Stimulated activated CD8-positive, alpha-beta memory T cell treated with anti-CD3 and anti-CD28 coated beads, Interleukin-4, amount 100 ng/mL, for 24 hours (primary cell): ENCODE results near the gene ENPP5.
"Not testable (repeated sequence)": the region's sequence is repeated elsewhere in the genome, so short reads cannot be mapped to it uniquely, and the experiment has no call there.

Source experiments
- DNase-seq: peaks from one replicate; pipeline ENCODE4 v3.0.0-alpha.2; 2020; ENCODE audit warnings: low read depth

The ENPP5 gene

DNA sequence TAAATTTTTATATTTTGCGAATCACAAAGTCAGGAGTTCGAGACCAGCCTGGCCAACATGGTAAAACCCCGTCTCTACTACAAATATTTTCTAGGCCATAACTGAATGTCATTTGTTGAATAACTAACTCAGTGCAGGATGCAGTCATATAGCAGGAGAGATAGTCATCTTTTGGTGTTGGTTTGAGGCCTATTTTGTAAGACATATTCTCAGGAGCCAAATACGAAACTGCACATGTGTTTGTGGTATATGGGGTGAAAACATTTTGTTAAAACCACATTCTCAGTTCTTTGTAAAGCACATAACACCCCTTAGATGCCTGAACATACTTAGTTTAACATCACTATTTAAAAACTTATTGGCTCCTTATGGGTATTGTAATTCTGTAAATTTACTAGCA is 4.7 kb upstream of the ENPP5 start:
- peak; percentile 4 for DNase-seq

GRCh38 chr6:46174904-46175303 is 4.1 kb upstream of the ENPP5 start:
- no peak for DNase-seq

DNA sequence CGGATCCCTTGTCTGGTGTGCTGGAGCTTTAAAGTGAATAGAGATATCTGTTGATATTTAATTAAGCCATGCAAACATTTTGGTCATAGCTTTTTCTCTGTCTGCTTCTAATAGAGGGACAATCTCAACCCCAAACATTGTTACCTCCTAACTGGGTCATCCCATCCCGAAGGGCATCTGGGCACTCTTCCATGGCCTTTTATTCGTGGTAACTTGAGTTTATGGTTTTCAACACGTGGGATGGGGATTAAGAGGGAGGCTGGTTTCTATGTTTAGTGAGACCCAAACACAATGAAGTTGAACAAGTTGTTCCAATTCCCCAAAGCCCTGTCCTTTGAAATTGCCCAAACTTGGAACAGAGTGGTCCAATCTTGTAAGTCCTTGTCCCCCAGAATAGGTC is 1.4 kb upstream of the ENPP5 start:
- no peak for DNase-seq

DNA sequence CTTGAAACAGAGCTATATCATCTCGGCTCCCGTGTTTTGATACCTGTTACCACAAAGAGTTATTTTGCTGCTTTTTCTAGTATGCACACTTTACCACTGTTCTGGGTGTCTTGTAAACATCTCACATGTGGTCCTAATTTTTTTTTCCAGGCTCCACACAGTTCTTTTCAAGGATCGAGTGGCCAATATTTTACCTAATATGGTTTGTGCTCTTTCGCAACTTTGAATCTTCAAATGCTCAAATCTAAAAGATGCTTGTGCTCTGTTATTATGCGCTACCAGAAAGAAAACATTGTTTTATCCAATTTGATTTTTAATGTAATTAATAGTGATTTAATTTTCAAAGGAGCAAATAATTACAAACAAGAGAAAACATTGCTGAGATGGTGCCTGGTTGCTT is 10.7 kb downstream of the ENPP5 start:
- DNase-seq, result no peak

DNA sequence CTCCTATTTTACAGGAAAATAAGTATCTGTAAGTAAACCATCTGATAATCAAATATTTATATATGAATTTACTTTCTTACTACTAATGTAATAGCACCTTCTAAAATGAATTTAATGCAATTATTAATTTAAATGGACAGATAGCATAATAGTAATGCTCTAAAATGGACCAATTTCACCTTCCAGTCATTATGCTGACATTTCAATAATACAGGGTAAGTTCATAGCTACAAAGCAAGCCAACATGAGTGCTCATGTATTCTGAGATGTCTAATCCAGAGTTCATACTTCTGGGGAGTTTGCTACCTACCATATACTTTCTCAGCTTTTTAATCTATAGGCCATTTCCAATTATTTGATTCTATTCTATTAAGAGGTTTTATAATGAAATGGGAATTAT is 11.6 kb downstream of the ENPP5 start:
- DNase-seq, result no peak

- no peak for DNase-seq
These were observed 14.1 kb downstream of the ENPP5 start for GRCh38 chr6:46156701-46157100.

DNA sequence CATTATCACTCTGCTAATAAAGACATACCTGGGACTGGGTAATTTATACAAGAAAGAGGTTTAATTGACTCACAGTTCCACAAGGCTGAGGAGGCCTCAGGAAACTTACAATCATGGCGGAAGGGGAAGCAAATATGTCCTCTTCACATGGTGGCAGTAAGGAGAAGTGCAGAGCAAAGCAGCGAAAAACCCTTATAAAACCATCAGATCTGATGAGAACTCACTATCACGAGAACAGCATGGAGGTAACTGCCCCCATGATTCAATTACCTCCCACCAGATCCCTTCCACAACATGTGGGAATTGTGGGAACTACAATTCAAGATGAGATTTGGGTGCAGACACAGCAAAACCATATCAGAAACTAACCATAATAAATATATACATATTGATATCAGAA is 21.7 kb downstream of the ENPP5 start:
- not testable (repeated sequence) for DNase-seq

- DNase-seq, result no peak
These were observed 26.5 kb downstream of the ENPP5 start for GRCh38 chr6:46144270-46144669.

GRCh38 chr6:46138281-46138680 is 32.5 kb downstream of the ENPP5 start:
- DNase-seq, result no peak

DNA sequence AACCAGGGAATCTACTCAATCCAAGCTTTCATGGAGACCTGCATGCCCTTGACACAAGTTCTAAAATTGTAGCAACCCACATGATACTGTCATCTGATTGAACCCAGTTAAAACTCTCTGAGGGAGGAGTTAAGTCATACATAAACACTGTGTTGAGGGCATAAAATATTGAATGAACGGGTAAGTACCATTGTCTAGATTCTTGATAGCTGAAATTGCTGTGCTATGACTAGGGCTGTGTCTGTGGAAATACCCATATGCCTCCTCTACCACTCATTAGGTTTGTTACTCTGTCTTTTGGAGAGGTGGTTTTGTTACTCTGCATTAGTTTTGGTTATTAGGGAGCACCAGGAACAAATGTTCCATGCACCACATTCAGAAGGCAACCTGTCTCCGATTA is 33.4 kb downstream of the ENPP5 start:
- no peak for DNase-seq

DNA sequence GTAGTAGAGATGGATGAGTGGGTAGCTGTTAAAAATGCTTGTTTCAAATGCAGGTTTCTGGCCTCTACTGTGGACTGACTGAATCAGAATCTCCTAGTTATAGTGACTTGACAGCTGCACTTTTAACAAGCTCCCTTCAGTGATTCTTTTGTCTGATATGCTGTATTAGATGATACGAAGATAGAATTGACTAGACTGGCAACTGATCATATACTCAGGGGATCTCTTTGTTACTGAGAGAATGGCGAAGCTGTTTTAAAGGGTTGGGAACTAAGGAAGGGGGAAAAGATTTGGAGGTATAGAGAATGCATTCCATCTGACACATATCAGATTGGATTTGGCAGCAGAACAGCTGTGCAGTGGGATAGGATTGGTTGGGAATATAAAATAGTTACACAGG is 33.9 kb downstream of the ENPP5 start:
- no peak for DNase-seq

DNA sequence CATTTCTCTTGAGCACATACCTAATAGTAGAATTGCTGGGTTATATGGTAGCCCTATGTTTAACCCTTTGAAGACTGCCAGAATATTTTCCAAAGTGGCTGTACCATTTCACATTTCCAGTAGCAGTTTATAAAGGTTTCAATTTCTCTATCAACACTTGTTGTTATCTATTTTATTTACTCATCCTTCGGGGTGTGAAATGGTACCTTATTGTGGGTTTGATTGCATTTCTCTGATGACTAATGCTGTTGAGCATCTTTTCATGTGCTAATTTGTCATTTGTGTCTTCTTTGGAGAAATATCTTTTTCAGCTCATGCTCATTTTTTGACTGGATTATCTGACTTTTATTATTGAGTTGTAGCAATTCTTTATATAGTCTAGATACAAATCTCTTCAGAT is 35.6 kb downstream of the ENPP5 start:
- DNase-seq, result no peak

DNA sequence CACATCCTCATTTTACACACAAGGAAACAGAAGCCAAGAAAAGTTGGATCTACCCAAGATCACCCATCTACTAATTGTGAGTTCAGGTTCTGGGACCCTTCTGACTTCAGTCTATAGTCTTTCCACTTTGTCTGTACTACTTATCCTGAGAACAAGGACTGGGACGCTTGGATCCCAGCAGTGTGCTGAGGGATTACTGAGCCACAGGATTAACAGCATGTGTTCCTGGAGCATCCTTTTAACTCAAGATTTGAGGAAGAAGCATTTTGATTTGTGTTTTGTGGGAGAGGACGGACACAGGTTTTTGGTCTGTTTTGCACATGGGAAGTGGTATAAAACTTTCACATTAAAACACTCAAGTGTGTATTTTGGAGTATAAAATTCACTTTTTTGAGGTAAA is 36.6 kb downstream of the ENPP5 start:
- DNase-seq, result no peak

DNA sequence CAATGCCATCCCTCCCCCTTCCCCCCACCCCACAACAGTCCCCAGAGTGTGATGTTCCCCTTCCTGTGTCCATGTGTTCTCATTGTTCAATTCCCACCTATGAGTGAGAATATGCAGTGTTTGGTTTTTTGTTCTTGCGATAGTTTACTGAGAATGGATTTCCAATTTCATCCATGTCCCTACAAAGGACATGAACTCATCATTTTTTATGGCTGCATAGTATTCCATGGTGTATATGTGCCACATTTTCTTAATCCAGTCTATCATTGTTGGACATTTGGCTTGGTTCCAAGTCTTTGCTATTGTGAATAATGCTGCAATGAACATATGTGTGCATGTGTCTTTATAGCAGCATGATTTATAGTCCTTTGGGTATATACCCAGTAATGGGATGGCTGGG is 39.5 kb downstream of the ENPP5 start:
- not testable (repeated sequence) for DNase-seq

GRCh38 chr6:46130666-46131065 is 40.1 kb downstream of the ENPP5 start:
- DNase-seq, result no peak

- DNase-seq, result peak; percentile 76
These were observed 40.9 kb downstream of the ENPP5 start, which contains the start of gene ENPP4 for GRCh38 chr6:46129629-46130511. Gene ENPP4 (plus strand): TSS chr6:46129989. CDS start chr6:46139584, 9,595 bp downstream.

- DNase-seq, result no peak
These were observed 41.5 kb downstream of the ENPP5 start for GRCh38 chr6:46129291-46129628.

DNA sequence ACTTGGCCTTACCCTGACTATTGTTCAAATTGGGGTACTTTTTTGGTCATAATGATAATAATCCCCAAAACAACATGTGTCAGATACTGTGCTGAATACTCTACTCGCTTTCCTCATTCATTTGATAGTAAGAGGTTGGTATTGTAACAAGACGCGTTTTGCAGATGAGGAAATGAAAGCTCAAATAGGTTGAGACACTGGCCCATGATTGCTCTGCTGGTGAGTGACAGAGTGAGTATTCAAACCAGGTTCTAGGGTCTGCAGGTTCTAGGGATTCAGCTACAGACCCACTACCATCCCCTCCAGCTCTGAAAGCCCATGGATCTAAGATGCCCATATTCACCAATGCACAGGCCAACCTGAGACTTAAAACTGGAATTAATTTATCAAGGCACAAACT is 42.3 kb downstream of the ENPP5 start:
- no peak for DNase-seq

DNA sequence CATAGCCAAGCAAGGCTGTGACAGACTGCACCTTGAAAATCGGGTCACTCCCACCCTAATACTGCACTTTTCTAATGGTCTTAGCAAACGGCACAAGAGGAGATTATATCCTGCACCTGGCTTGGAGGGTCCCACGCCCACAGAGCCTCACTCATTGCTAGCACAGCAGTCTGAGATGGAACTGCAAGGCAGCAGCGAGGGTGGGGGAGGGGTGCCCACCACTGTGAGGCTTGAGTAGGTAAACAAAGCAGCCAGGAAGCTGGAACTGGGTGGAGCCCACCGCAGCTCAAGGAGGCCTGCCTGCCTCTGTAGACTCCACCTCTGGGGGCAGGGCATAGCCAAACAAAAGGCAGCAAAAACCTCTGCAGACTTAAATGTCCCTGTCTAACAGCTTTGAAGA is 51.1 kb downstream of the ENPP5 start:
- not testable (repeated sequence) for DNase-seq

DNA sequence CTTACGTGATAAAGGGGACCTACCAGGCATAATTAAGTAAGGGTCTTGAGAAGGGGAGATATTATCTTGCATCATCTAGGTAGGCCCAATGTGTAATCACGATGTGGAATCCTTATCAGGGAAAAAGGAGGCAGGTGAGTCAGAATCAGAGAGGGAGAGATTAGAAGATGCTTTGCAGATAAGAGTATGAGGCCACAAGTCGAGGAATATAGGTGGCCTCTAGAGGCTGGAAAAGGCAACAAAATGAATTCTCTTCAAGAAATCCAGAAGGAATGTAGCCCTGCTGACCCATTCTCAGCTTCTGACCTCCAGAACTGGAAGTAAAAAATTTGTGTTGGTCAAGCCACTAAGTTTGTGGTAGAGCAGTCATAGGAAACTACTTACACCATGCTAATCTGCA is 51.9 kb downstream of the ENPP5 start:
- no peak for DNase-seq

GRCh38 chr6:46118157-46118556 is 52.6 kb downstream of the ENPP5 start:
- no peak for DNase-seq

DNA sequence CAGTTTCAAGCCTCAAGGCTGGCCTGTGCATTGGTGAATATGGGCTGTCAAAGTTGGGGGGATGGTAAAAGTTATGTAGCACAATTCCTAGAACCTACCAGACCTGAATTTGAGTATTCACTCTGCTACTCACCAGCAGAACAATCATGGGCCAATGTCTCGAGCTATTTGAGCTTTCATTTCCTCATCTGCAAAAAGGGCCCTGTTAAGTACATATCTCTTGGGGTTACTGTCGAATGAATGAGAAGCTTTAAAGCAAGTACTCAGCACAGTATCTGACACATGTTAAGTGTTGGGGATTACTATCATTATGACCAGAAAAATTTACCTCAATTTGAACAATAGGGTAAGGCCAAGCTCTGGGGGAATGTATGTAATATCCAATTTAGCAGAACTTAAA is 54.5 kb downstream of the ENPP5 start:
- no peak for DNase-seq

DNA sequence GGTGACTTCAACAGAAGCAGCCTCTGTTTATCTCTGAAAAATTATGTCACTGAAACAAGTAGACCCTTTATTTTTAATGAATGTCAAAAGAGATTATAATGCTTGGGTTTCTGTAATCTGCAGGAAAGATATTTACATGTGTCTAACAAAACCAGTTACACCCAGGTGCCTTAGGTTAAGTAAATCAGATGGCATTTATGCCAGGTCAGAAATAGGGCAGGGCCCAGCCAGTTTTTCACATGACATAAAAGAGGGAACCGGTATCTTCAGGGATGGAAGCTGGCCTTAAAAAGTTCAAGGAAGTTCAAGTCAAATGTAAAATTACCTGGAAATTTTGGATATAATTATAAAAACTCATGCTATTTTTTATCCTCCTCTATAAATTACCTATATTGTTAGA is 55.1 kb downstream of the ENPP5 start:
- no peak for DNase-seq

DNA sequence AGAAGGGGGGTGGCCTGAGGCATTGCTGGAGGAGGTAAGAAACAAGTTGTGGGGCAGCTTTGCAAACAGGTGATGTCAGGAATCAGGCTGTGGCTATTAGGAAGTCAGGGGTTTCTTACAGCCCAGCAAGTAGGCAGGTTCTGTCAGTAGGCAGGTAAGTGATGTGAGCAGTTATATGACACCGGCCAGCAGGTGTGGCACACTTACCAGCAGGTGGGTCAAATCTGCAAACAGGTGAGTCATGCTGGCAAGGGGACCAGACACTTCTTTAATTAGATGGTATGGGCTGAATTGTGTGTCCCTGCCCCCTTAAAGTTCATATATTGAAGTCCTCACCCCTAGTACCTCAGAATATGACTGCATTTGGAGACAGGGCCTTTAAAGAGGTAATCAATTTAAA is 57.4 kb downstream of the ENPP5 start:
- no peak for DNase-seq
